Measurements from ENCODE around the gene MPP3. TPM values are rescaled to one million over a fixed set of nuclear protein-coding genes. Genes with fewer than 3 reads are reported as not detected.

Gene MPP3
- total and polyA plus RNA-seq, 2 donors from 2014 or later: 3.2 to 5.8 TPM

GRCh38 chr17:43829738-43830137 is 3.2 kb downstream of the MPP3 start:
- intact Hi-C loops (cut with DNase I): no loop called here
- H3K9ac ChIP-seq (ENCODE audit: low read length in 3 of 3): no peak overlapping the region
- no peak for FAIRE-seq
- H3K27me3 ChIP-seq (ENCODE audit: control insufficient read depth, insufficient read depth, low read length): no peaks in the 10 kb centered on the region
- H3K4me3 ChIP-seq (ENCODE audit: low read length in 3 of 3): no peak overlapping the region
- H3K27ac ChIP-seq (ENCODE audit: low read depth in 2 of 2, low read length in 2 of 2): no peak overlapping the region
- H3K9me3 ChIP-seq (ENCODE audit: control insufficient read depth in 2 of 3, insufficient read depth in 1 of 3, low read length in 3 of 3): no peaks in the 10 kb centered on the region
- no peak for DNase-seq
- TF ChIP-seq CTCF (IDR thresholded peaks at IDR 0.05; ENCODE audit: borderline replicate concordance, extremely low read depth, insufficient read depth): no peak
- peaks cover 0 to 11% (median 0%) of the 10 kb centered on the region in 3 donors for H3K4me1 ChIP-seq (ENCODE audit: control insufficient read depth in 2 of 3, insufficient read depth in 2 of 3, low read depth in 1 of 3, low read length in 3 of 3)
- H3K36me3 ChIP-seq (ENCODE audit: control insufficient read depth in 2 of 3, insufficient read depth in 3 of 3, low read length in 3 of 3): no peaks in the 10 kb centered on the region

DNA sequence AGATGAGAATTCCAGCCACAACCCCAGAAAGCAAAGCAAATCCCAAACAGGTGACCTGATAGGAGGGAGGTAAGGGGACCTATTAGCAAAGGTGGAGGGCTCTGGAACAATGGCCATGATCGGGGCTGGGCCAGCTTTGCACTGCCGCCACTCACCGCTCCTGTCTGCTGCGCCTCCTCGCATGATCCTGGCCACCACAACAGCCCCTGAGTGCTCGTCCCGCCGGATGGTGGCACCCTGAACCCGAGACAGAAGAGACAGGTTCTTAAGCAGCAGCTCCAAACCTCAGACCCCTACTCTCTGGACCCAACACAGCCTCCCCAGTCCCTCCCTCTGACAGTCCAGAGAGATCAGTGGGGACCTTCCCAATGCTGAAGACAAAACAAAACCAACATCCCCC is 5.3 kb downstream of the MPP3 start:
- intact Hi-C loops (cut with DNase I): no loop called here
- Histone ChIP-seq H3K4me3 (ENCODE audit: low read length in 3 of 3) (no peak overlapping the region), H3K36me3 (ENCODE audit: control insufficient read depth in 2 of 3, insufficient read depth in 3 of 3, low read length in 3 of 3) (no peaks in the 10 kb centered on the region), H3K27me3 (ENCODE audit: control insufficient read depth, insufficient read depth, low read length) (no peaks in the 10 kb centered on the region), H3K4me1 (ENCODE audit: control insufficient read depth in 2 of 3, insufficient read depth in 2 of 3, low read depth in 1 of 3, low read length in 3 of 3) (peaks cover 0 to 6% (median 0%) of the 10 kb centered on the region in 3 donors), H3K27ac (ENCODE audit: low read depth in 2 of 2, low read length in 2 of 2) (no peak overlapping the region), H3K9me3 (ENCODE audit: control insufficient read depth in 2 of 3, insufficient read depth in 1 of 3, low read length in 3 of 3) (no peaks in the 10 kb centered on the region), H3K9ac (ENCODE audit: low read length in 3 of 3) (no peak overlapping the region)
- no peak for TF ChIP-seq CTCF (IDR thresholded peaks at IDR 0.05; ENCODE audit: borderline replicate concordance, extremely low read depth, insufficient read depth)
- no peak for FAIRE-seq
- no peak for DNase-seq

DNA sequence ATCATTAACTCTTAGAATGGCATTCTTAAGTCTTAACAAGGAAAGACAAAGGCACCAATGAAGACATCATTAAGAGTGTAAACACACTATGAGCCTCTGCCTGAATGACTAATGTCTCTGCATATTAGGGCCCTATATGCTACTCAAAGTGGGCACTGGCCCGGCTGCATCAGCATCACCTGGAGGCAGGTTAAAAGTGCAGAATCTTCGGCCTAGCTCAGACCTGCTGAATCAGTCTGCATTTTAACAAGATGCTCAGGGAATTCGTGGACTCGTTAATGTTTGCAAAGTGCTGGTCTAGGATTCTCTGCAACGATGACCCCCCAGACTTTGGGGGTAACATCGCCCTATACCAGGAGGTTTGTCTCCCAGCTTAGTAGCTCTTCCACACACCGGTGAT is 6.7 kb downstream of the MPP3 start:
- no peaks in the 10 kb centered on the region for H3K4me1 ChIP-seq (ENCODE audit: control insufficient read depth in 2 of 3, insufficient read depth in 2 of 3, low read depth in 1 of 3, low read length in 3 of 3)
- no peaks in the 10 kb centered on the region for H3K36me3 ChIP-seq (ENCODE audit: control insufficient read depth in 2 of 3, insufficient read depth in 3 of 3, low read length in 3 of 3)
- no peak for TF ChIP-seq CTCF (IDR thresholded peaks at IDR 0.05; ENCODE audit: borderline replicate concordance, extremely low read depth, insufficient read depth)
- no peak overlapping the region for H3K4me3 ChIP-seq (ENCODE audit: low read length in 3 of 3)
- H3K9me3 ChIP-seq (ENCODE audit: control insufficient read depth in 2 of 3, insufficient read depth in 1 of 3, low read length in 3 of 3): no peaks in the 10 kb centered on the region
- H3K9ac ChIP-seq (ENCODE audit: low read length in 3 of 3): no peak overlapping the region
- intact Hi-C loops (cut with DNase I): no loop called here
- H3K27ac ChIP-seq (ENCODE audit: low read depth in 2 of 2, low read length in 2 of 2): no peak overlapping the region
- FAIRE-seq: no peak
- no peak for DNase-seq
- no peaks in the 10 kb centered on the region for H3K27me3 ChIP-seq (ENCODE audit: control insufficient read depth, insufficient read depth, low read length)

GRCh38 chr17:43825567-43825966 is 7.4 kb downstream of the MPP3 start:
- H3K27ac ChIP-seq (ENCODE audit: low read depth in 2 of 2, low read length in 2 of 2): no peak overlapping the region
- no peak for FAIRE-seq

More at GRCh38 chr17:43825567-43825966, 7.4 kb downstream of the MPP3 start:
- DNase-seq: no peak
- TF ChIP-seq CTCF (IDR thresholded peaks at IDR 0.05; ENCODE audit: borderline replicate concordance, extremely low read depth, insufficient read depth): no peak
- Histone ChIP-seq H3K36me3 (ENCODE audit: control insufficient read depth in 2 of 3, insufficient read depth in 3 of 3, low read length in 3 of 3) (no peaks in the 10 kb centered on the region), H3K9ac (ENCODE audit: low read length in 3 of 3) (no peak overlapping the region), H3K27me3 (ENCODE audit: control insufficient read depth, insufficient read depth, low read length) (no peaks in the 10 kb centered on the region), H3K4me1 (ENCODE audit: control insufficient read depth in 2 of 3, insufficient read depth in 2 of 3, low read depth in 1 of 3, low read length in 3 of 3) (no peaks in the 10 kb centered on the region), H3K4me3 (ENCODE audit: low read length in 3 of 3) (no peak overlapping the region), H3K9me3 (ENCODE audit: control insufficient read depth in 2 of 3, insufficient read depth in 1 of 3, low read length in 3 of 3) (no peaks in the 10 kb centered on the region)
- intact Hi-C loops (cut with DNase I): no loop called here
